ENCODE data around the gene TMEM225B.

DNA sequence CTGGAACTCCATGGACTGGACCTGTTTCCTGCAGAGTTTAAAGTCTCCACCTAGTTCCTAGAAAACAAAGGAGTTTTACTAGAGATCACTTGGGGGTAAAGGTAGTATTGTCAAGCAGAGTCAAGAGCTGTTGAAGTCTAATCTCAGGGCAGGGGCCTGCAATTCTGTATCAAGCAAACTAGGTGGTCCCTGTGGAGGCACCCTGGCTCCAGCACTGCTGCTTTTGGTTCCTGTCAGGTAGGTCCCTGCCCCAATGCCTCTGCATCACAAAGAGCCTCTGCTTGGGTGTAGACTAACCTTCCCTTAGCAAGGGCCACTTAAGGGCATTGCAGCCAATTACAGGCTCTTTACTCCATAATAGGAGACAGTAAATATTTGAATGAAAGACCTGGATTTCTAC is 41.2 kb downstream of the TMEM225B start:
- TF ChIP-seq FOXA1 (IDR thresholded peaks at IDR 0.05) = no peak
- no peak for TF ChIP-seq RAD21 (IDR thresholded peaks at IDR 0.05)
- TF ChIP-seq, protein P1, sequence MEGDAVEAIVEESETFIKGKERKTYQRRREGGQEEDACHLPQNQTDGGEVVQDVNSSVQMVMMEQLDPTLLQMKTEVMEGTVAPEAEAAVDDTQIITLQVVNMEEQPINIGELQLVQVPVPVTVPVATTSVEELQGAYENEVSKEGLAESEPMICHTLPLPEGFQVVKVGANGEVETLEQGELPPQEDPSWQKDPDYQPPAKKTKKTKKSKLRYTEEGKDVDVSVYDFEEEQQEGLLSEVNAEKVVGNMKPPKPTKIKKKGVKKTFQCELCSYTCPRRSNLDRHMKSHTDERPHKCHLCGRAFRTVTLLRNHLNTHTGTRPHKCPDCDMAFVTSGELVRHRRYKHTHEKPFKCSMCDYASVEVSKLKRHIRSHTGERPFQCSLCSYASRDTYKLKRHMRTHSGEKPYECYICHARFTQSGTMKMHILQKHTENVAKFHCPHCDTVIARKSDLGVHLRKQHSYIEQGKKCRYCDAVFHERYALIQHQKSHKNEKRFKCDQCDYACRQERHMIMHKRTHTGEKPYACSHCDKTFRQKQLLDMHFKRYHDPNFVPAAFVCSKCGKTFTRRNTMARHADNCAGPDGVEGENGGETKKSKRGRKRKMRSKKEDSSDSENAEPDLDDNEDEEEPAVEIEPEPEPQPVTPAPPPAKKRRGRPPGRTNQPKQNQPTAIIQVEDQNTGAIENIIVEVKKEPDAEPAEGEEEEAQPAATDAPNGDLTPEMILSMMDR (IDR thresholded peaks at IDR 0.05; ENCODE audit: low read depth, low read length, missing input control) = no peak
- TF ChIP-seq, protein P2, sequence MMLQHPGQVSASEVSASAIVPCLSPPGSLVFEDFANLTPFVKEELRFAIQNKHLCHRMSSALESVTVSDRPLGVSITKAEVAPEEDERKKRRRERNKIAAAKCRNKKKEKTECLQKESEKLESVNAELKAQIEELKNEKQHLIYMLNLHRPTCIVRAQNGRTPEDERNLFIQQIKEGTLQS (IDR thresholded peaks at IDR 0.05) = no peak
- TF ChIP-seq SP1 (IDR thresholded peaks at IDR 0.05) = no peak
- no peak for TF ChIP-seq YY1 (IDR thresholded peaks at IDR 0.05)
- TF ChIP-seq, protein P3, sequence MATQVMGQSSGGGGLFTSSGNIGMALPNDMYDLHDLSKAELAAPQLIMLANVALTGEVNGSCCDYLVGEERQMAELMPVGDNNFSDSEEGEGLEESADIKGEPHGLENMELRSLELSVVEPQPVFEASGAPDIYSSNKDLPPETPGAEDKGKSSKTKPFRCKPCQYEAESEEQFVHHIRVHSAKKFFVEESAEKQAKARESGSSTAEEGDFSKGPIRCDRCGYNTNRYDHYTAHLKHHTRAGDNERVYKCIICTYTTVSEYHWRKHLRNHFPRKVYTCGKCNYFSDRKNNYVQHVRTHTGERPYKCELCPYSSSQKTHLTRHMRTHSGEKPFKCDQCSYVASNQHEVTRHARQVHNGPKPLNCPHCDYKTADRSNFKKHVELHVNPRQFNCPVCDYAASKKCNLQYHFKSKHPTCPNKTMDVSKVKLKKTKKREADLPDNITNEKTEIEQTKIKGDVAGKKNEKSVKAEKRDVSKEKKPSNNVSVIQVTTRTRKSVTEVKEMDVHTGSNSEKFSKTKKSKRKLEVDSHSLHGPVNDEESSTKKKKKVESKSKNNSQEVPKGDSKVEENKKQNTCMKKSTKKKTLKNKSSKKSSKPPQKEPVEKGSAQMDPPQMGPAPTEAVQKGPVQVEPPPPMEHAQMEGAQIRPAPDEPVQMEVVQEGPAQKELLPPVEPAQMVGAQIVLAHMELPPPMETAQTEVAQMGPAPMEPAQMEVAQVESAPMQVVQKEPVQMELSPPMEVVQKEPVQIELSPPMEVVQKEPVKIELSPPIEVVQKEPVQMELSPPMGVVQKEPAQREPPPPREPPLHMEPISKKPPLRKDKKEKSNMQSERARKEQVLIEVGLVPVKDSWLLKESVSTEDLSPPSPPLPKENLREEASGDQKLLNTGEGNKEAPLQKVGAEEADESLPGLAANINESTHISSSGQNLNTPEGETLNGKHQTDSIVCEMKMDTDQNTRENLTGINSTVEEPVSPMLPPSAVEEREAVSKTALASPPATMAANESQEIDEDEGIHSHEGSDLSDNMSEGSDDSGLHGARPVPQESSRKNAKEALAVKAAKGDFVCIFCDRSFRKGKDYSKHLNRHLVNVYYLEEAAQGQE (IDR thresholded peaks at IDR 0.05) = no peak
- no peak for TF ChIP-seq EGR1 (IDR thresholded peaks at IDR 0.05; ENCODE audit: low read depth in 2 of 2)
- TF ChIP-seq, protein P4, sequence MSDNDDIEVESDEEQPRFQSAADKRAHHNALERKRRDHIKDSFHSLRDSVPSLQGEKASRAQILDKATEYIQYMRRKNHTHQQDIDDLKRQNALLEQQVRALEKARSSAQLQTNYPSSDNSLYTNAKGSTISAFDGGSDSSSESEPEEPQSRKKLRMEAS (IDR thresholded peaks at IDR 0.05) = no peak
- no peak for TF ChIP-seq TAF1 (conservative IDR thresholded peaks at IDR 0.05)
- TF ChIP-seq JUND (IDR thresholded peaks at IDR 0.05) = no peak
- TF ChIP-seq, protein P5, sequence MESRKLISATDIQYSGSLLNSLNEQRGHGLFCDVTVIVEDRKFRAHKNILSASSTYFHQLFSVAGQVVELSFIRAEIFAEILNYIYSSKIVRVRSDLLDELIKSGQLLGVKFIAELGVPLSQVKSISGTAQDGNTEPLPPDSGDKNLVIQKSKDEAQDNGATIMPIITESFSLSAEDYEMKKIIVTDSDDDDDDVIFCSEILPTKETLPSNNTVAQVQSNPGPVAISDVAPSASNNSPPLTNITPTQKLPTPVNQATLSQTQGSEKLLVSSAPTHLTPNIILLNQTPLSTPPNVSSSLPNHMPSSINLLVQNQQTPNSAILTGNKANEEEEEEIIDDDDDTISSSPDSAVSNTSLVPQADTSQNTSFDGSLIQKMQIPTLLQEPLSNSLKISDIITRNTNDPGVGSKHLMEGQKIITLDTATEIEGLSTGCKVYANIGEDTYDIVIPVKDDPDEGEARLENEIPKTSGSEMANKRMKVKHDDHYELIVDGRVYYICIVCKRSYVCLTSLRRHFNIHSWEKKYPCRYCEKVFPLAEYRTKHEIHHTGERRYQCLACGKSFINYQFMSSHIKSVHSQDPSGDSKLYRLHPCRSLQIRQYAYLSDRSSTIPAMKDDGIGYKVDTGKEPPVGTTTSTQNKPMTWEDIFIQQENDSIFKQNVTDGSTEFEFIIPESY (IDR thresholded peaks at IDR 0.05) = no peak
- no peak for TF ChIP-seq FOXA2 (IDR thresholded peaks at IDR 0.05)
- TF ChIP-seq HNF4G (IDR thresholded peaks at IDR 0.05) = no peak
